ENCODE results near the gene NDUFA5.

- TF ChIP-seq FOXA1 (IDR thresholded peaks at IDR 0.05) = no peak
- TF ChIP-seq FOXK2 (IDR thresholded peaks at IDR 0.05) = no peak
- no peak for TF ChIP-seq ZNF384 (IDR thresholded peaks at IDR 0.05)
- no peak for TF ChIP-seq HDGF (IDR thresholded peaks at IDR 0.05; ENCODE audit: borderline replicate concordance)
These were observed 4.5 kb downstream of the NDUFA5 start for GRCh38 chr7:123553159-123553558.

Data from HEK293T (cell line).